GM23338 (cell line): ENCODE data around the gene UBE3B.

ENCODE experiments used
- CREB1 ChIP-seq: fragments of 250-450 bp; sonication (Bioruptor Pico); IDR thresholded peaks from 2 replicates; pipeline ENCODE4 v1.5.0; 2020; ENCODE audit warnings: low read depth, mild to moderate bottlenecking, moderate library complexity
- ETS1 ChIP-seq: IDR thresholded peaks from 2 replicates; pipeline ENCODE4 v1.6.1; 2016; ENCODE audit warnings: antibody characterized with exemption
- EZH2 ChIP-seq: fragments of 200-600 bp; sonication (generic); IDR thresholded peaks from one replicate; pipeline ENCODE4 v1.8.0; 2017; ENCODE audit warnings: antibody characterized with exemption, mild to moderate bottlenecking, low read depth; ENCODE audit not compliant: unreplicated experiment
- EZH2phosphoT487 ChIP-seq: fragments of 200-600 bp; sonication (generic); IDR thresholded peaks from one replicate; pipeline ENCODE4 v1.8.1; 2018; ENCODE audit warnings: antibody characterized with exemption; ENCODE audit not compliant: unreplicated experiment
- POLR2AphosphoS5 ChIP-seq: IDR thresholded peaks from 2 replicates; pipeline ENCODE4 v1.6.1; 2016; ENCODE audit warnings: antibody characterized with exemption, low read depth
- STAT1 ChIP-seq: IDR thresholded peaks from one replicate; pipeline ENCODE4 v1.6.1; 2016; ENCODE audit warnings: antibody characterized with exemption; ENCODE audit not compliant: unreplicated experiment
- ZNF331 ChIP-seq: fragments of 250-450 bp; sonication (Bioruptor Pico); IDR thresholded peaks from 2 replicates; pipeline ENCODE4 v1.5.0; 2020; ENCODE audit warnings: low read depth, mild to moderate bottlenecking, moderate library complexity
- TF ChIP-seq, protein P1 (sequence below), 2 experiments: fragments of 200-600 bp in 1 of 2; sonication (generic) in 1 of 2; conservative IDR thresholded peaks; 2 replicates each; pipeline versions ENCODE4 v1.5.1 to v1.6.1; 2016 to 2017; ENCODE audit warnings: antibody characterized with exemption in 2 of 2, low read depth in 2 of 2, mild to moderate bottlenecking in 2 of 2, moderate library complexity in 1 of 2
- TF ChIP-seq, protein P2 (sequence below): IDR thresholded peaks from one replicate; pipeline ENCODE4 v1.6.1; 2018; ENCODE audit warnings: antibody characterized with exemption; ENCODE audit not compliant: unreplicated experiment

GRCh38 chr12:109518820-109519665 lies 41.6 kb downstream of the UBE3B start:
- TF ChIP-seq POLR2AphosphoS5: no peak
- TF ChIP-seq, protein P1, sequence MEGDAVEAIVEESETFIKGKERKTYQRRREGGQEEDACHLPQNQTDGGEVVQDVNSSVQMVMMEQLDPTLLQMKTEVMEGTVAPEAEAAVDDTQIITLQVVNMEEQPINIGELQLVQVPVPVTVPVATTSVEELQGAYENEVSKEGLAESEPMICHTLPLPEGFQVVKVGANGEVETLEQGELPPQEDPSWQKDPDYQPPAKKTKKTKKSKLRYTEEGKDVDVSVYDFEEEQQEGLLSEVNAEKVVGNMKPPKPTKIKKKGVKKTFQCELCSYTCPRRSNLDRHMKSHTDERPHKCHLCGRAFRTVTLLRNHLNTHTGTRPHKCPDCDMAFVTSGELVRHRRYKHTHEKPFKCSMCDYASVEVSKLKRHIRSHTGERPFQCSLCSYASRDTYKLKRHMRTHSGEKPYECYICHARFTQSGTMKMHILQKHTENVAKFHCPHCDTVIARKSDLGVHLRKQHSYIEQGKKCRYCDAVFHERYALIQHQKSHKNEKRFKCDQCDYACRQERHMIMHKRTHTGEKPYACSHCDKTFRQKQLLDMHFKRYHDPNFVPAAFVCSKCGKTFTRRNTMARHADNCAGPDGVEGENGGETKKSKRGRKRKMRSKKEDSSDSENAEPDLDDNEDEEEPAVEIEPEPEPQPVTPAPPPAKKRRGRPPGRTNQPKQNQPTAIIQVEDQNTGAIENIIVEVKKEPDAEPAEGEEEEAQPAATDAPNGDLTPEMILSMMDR (conservative IDR thresholded peaks at IDR 0.05; ENCODE audit: low read depth in 2 of 2): peak; percentile 86 to 97
- no peak for TF ChIP-seq EZH2
- TF ChIP-seq ZNF331: no peak
- TF ChIP-seq, protein P2, sequence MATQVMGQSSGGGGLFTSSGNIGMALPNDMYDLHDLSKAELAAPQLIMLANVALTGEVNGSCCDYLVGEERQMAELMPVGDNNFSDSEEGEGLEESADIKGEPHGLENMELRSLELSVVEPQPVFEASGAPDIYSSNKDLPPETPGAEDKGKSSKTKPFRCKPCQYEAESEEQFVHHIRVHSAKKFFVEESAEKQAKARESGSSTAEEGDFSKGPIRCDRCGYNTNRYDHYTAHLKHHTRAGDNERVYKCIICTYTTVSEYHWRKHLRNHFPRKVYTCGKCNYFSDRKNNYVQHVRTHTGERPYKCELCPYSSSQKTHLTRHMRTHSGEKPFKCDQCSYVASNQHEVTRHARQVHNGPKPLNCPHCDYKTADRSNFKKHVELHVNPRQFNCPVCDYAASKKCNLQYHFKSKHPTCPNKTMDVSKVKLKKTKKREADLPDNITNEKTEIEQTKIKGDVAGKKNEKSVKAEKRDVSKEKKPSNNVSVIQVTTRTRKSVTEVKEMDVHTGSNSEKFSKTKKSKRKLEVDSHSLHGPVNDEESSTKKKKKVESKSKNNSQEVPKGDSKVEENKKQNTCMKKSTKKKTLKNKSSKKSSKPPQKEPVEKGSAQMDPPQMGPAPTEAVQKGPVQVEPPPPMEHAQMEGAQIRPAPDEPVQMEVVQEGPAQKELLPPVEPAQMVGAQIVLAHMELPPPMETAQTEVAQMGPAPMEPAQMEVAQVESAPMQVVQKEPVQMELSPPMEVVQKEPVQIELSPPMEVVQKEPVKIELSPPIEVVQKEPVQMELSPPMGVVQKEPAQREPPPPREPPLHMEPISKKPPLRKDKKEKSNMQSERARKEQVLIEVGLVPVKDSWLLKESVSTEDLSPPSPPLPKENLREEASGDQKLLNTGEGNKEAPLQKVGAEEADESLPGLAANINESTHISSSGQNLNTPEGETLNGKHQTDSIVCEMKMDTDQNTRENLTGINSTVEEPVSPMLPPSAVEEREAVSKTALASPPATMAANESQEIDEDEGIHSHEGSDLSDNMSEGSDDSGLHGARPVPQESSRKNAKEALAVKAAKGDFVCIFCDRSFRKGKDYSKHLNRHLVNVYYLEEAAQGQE: no peak
- TF ChIP-seq STAT1: no peak
- TF ChIP-seq EZH2phosphoT487: no peak
- no peak for TF ChIP-seq CREB1 (CRISPR knock-in tag)
- no peak for TF ChIP-seq ETS1
